Measurements from ENCODE around the gene AGAP1.

DNA sequence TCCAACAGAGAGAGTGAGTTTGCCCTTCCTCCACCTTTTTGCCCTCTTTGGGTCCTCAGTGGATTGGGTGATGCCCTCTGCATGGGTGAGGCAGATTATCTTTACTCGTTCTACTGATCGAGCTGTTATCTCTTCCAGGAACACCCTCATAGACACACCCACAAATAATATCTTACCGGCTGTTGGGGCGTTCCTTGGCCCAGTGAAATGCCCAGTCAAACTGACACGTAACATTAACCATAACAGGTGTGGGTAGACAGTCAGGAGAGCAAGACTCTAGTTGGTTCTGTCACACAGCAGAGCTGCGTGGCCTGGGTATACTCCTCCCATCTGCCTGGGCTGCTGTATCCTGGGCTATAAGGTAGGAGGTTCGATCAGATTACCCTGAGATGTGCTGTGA lies 144.1 kb downstream of the AGAP1 start:
- TF ChIP-seq, protein P1, sequence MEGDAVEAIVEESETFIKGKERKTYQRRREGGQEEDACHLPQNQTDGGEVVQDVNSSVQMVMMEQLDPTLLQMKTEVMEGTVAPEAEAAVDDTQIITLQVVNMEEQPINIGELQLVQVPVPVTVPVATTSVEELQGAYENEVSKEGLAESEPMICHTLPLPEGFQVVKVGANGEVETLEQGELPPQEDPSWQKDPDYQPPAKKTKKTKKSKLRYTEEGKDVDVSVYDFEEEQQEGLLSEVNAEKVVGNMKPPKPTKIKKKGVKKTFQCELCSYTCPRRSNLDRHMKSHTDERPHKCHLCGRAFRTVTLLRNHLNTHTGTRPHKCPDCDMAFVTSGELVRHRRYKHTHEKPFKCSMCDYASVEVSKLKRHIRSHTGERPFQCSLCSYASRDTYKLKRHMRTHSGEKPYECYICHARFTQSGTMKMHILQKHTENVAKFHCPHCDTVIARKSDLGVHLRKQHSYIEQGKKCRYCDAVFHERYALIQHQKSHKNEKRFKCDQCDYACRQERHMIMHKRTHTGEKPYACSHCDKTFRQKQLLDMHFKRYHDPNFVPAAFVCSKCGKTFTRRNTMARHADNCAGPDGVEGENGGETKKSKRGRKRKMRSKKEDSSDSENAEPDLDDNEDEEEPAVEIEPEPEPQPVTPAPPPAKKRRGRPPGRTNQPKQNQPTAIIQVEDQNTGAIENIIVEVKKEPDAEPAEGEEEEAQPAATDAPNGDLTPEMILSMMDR (IDR thresholded peaks at IDR 0.05; ENCODE audit: low read depth, low read length, missing input control) = no peak
- TF ChIP-seq TAF1 (conservative IDR thresholded peaks at IDR 0.05) = no peak
- no peak for TF ChIP-seq SP1 (IDR thresholded peaks at IDR 0.05)
- TF ChIP-seq RAD21 (IDR thresholded peaks at IDR 0.05) = no peak
- TF ChIP-seq, protein P2, sequence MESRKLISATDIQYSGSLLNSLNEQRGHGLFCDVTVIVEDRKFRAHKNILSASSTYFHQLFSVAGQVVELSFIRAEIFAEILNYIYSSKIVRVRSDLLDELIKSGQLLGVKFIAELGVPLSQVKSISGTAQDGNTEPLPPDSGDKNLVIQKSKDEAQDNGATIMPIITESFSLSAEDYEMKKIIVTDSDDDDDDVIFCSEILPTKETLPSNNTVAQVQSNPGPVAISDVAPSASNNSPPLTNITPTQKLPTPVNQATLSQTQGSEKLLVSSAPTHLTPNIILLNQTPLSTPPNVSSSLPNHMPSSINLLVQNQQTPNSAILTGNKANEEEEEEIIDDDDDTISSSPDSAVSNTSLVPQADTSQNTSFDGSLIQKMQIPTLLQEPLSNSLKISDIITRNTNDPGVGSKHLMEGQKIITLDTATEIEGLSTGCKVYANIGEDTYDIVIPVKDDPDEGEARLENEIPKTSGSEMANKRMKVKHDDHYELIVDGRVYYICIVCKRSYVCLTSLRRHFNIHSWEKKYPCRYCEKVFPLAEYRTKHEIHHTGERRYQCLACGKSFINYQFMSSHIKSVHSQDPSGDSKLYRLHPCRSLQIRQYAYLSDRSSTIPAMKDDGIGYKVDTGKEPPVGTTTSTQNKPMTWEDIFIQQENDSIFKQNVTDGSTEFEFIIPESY (IDR thresholded peaks at IDR 0.05) = no peak
- TF ChIP-seq, protein P3, sequence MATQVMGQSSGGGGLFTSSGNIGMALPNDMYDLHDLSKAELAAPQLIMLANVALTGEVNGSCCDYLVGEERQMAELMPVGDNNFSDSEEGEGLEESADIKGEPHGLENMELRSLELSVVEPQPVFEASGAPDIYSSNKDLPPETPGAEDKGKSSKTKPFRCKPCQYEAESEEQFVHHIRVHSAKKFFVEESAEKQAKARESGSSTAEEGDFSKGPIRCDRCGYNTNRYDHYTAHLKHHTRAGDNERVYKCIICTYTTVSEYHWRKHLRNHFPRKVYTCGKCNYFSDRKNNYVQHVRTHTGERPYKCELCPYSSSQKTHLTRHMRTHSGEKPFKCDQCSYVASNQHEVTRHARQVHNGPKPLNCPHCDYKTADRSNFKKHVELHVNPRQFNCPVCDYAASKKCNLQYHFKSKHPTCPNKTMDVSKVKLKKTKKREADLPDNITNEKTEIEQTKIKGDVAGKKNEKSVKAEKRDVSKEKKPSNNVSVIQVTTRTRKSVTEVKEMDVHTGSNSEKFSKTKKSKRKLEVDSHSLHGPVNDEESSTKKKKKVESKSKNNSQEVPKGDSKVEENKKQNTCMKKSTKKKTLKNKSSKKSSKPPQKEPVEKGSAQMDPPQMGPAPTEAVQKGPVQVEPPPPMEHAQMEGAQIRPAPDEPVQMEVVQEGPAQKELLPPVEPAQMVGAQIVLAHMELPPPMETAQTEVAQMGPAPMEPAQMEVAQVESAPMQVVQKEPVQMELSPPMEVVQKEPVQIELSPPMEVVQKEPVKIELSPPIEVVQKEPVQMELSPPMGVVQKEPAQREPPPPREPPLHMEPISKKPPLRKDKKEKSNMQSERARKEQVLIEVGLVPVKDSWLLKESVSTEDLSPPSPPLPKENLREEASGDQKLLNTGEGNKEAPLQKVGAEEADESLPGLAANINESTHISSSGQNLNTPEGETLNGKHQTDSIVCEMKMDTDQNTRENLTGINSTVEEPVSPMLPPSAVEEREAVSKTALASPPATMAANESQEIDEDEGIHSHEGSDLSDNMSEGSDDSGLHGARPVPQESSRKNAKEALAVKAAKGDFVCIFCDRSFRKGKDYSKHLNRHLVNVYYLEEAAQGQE (IDR thresholded peaks at IDR 0.05) = no peak
- TF ChIP-seq HNF4G (IDR thresholded peaks at IDR 0.05) = no peak

All from liver (tissue), 3 donors.